Frontal cortex (tissue), 4 donors: ENCODE results near the gene SENP5. TPM values are rescaled to one million over a fixed set of nuclear protein-coding genes. Genes with fewer than 3 reads are reported as not detected.
"Not testable (repeated sequence)": the region's sequence is repeated elsewhere in the genome, so short reads cannot be mapped to it uniquely, and the experiment has no call there.

Experiments
- DNase-seq, 2 donors: peaks; one replicate each; pipeline ENCODE4 v3.0.0; 2012; ENCODE audit warnings: low spot score in 2 of 2
- FAIRE-seq: peaks from 2 replicates; lab custom pipeline; 2012; peaks lifted over from hg19 to GRCh38; lab: Jason Lieb, UNC
- total RNA-seq: library from RNA; depleted of rRNA; stranded (reverse); fragments of >200 nt; gene quantifications from one replicate; pipeline ENCODE4 v1.2.3, GENCODE V29; 2014
- donor health status: control.
- donor health status: control.
- donor health status: control.

SENP5 gene, protein sequence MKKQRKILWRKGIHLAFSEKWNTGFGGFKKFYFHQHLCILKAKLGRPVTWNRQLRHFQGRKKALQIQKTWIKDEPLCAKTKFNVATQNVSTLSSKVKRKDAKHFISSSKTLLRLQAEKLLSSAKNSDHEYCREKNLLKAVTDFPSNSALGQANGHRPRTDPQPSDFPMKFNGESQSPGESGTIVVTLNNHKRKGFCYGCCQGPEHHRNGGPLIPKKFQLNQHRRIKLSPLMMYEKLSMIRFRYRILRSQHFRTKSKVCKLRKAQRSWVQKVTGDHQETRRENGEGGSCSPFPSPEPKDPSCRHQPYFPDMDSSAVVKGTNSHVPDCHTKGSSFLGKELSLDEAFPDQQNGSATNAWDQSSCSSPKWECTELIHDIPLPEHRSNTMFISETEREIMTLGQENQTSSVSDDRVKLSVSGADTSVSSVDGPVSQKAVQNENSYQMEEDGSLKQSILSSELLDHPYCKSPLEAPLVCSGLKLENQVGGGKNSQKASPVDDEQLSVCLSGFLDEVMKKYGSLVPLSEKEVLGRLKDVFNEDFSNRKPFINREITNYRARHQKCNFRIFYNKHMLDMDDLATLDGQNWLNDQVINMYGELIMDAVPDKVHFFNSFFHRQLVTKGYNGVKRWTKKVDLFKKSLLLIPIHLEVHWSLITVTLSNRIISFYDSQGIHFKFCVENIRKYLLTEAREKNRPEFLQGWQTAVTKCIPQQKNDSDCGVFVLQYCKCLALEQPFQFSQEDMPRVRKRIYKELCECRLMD
- total RNA-seq, result 75.0 TPM

DNA sequence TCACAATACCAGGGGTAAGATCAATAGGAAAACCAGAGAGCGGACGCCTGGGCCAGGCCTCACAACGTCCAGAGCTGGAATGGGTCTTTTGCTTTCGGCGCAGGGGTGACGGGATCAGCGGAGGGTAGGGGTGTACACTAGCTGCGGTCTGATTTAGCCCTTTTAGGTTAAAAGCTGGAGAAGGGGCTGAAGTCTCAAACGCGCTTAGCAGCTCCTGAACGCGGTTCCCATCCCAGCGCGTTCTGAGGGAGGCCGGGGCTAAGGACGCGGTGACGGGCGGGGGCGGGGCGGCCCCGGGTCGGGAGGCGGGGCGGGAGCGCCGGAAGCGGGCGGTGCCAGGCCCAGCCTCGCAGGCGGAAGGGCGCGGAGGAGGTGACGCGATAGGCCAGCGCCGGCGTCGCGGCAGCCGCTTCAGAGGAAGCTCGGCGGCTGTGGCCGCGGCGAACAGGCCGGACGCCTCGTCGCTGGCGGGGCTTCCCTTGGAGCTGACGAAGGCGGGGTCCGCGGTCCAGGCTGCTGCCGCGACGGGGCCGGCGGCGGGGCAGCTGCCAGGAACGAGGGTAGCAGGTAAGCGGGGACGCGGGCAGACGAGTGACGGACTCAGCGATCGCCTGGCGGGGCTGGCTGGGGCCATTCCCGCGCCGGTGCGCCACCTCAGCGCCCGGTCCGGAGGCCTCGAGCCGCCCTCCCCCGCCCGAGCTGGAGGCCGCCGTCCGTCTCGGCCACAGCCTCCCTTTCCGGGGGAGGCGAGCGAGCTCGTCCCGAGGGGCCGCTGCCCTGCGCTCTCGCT lies at the start of gene SENP5:
SENP5 (plus strand) TSS at position 414 of the 790 bp plus-strand sequence. CDS start 17,262 bp downstream, outside the sequence.
- DNase-seq (peak; percentile 92 to 93), FAIRE-seq (no peak)

DNA sequence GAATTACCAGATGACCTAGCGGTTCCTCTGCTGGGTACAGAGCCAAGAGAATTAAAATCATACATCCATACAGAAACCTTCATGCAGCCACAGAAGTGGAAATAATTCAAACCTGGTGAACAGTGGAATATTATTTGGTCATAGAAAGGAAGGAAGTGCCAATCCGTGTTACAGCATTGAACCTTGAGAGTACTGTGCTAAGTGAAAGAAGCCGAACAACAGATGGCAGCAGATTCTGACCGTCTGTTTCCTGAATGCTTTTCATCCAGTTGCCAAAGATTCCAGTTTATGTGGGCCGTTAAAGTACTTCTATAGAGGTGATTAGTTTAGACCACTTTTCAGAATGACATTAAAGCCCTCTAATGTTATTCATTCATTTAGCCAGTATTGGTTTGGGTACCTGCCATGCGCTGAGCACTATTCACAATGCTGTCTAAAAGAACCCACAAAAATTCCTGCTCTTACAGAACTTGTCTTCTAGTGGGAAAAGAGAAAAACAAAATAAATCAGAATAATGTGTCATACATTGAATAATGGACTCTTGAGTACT lies 45.8 kb upstream of the SENP5 start:
- DNase-seq (no peak), FAIRE-seq (no peak)

DNA sequence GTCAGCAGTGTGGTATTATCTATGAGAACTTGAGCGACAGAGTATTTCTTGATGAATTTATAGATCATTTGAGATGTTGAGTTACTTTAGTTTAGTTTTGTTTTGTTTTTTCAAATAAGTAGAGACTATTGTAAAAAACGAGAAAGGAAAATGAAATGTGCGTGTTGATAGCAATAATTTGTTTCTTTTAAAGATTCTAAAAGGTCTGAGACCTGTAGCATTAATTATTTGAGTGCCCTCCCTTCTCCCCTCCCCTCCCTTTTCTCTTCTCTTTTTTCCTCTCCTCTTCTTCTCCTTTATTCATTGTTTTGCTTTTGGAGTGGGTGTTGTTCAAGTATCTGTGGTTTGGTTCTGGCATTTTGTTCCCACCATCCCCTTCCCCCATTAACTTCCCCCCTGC lies 38.1 kb upstream of the SENP5 start:
- FAIRE-seq, DNase-seq: not testable (repeated sequence)

DNA sequence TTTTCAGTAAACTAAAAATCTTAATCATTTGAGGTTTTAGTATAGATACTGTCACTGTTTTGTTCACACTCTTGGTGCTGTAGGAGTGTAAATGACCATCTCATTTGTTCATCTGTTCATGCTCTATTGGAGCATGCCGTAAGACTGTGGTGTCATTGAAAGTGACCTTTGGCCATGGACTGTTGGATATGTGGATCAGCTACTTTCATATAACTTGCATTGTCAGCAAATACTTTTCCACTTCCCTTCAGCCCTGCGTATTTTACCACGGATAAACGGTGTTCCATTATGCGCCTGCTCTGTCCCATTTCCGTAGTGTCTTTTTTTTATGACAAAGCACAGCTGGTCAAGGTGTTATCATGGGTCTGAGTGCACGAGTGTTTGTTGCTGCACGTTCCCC lies 32.6 kb upstream of the SENP5 start:
- FAIRE-seq, result no peak
- no peak for DNase-seq

DNA sequence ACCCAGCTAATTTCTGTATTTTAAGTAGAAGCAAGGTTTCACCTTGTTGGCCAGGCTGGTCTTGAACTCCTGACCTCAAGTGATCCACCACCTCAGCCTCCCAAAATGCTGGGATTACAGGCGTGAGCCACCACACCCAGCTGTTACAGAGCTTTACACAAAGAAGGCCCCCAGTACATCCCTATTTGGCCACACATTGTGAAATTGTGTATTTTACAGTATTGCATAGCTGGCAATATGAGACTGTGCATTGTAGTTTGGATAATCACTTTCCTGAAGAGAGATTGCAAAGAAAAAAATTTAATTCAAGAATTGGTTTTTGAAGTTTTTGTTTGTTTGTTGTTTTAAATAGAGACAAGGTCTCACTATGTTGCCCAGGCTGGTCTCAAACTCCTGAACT lies 31.1 kb upstream of the SENP5 start:
- not testable (repeated sequence) for FAIRE-seq, DNase-seq

DNA sequence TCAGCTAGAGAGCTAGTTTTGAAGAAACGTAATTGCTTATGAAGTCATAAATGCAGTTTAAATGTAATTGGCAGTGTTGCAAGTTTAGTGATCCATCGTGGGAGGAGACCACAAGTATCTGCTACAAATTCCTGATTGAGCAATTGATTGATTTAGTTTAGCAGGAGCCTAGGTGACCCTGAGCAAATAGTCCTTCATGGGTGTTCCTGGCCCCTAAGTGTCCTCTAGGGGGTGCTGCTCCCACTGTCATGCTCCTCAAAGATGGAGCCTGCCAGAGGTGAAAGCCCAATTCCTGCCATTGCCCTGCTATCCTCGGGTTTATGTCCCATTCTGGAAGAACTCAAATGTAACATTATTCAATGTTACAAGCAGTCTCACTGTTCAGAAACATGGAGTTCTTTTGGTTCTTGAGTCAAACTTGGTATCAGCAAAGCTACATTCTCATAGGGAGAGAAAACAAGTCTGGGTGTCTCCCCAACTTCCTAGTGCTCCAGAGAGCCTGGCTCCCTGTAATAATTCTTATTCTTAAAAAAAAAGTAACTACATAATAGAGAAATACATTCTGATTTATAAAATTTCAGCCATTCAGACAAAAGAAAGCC lies 29.8 kb upstream of the SENP5 start:
- peak; percentile 27 to 44 for DNase-seq

DNA sequence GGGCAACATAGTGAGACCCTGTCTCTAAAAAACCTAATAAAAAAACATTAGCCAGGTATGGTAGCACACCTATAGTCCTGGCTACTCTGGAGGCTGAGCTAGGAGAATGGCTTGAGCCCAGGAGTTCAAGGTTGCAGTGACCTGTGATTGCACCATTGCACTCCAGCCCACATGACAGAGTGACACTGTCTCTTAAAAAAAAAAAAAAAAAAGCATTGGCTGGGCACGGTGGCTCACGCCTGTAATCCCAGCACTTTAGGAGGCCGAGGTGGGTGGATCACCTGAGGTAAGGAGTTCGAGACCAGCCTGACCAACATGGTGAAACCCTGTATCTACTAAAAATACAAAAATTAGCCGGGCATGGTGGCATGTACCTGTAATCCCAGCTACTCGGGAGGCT lies 28.4 kb upstream of the SENP5 start:
- not testable (repeated sequence) for FAIRE-seq, DNase-seq

More for the DNA sequence above, 29.8 kb upstream of the SENP5 start:
- no peak for FAIRE-seq

DNA sequence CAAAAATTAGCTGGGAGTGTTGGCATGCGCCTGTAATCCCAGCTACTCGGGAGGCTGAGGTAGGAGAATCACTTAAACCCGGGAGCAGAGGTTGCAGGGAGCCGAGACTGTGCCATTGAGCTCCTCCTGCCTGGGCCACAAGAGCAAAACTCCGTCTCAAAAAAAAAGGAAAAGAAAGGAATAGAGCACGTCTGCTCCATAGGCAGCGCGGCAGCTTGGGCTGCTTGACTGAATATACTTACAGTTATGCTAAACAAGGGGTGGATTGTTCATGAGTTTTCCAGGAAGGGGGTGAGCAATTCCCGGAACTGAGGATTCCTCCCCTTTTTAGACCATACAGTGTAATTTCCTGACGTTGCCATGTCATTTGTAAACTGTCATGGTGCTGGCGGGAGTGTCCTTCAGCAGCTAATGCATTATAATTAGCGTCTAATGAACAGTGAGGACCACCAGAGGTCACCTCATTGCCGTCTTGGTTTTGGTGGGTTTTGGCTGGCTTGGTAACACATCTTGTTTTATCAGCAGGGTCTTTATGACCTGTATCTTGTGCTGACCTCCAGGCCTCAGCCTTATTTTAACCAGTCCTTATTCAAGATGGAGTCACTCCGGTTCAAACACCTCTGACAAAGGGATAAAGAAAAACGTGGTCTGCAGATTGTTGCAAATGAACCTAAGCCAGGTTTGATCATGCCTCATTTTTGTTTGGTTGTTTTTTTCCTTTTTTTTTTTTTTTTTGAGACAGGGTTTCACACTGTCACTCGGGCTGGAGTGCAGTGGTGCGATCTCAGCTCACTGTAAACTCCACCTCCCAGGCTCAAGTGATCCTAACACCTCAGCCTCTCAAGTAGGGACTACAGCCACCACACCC lies 24.9 kb upstream of the SENP5 start:
- DNase-seq, result no peak
- no peak for FAIRE-seq

DNA sequence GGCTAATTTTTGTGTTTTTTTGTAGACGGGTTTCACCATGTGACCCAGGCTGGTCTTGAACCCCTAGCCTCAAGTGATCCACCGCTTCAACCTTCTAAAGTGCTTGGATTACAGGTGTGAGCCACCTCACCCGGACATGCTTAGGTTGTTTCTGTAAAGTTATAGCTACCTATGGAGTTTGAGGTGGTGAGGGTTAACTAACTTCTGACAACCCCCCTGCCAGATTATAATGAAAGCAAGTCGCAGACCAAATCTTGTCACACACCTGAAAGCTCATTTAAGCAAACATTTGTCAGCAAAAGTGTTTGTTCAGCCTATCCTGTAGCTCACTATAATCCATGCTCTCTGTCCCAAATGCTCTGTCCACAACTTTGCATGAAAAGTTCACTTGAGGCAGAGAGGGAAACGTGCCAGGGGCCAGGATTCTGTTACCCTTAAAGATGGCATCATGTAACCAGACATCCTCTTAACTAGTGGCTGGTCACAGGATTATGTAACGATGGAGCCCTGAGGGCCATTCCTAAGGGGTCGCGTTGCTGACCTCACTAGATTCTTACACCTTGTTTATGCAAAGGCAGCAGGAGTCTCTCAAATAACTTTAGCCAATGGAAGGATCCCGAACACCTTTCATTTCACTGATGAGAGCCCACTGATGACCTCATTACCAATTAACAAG lies 24.1 kb upstream of the SENP5 start:
- DNase-seq (no peak), FAIRE-seq (no peak)

DNA sequence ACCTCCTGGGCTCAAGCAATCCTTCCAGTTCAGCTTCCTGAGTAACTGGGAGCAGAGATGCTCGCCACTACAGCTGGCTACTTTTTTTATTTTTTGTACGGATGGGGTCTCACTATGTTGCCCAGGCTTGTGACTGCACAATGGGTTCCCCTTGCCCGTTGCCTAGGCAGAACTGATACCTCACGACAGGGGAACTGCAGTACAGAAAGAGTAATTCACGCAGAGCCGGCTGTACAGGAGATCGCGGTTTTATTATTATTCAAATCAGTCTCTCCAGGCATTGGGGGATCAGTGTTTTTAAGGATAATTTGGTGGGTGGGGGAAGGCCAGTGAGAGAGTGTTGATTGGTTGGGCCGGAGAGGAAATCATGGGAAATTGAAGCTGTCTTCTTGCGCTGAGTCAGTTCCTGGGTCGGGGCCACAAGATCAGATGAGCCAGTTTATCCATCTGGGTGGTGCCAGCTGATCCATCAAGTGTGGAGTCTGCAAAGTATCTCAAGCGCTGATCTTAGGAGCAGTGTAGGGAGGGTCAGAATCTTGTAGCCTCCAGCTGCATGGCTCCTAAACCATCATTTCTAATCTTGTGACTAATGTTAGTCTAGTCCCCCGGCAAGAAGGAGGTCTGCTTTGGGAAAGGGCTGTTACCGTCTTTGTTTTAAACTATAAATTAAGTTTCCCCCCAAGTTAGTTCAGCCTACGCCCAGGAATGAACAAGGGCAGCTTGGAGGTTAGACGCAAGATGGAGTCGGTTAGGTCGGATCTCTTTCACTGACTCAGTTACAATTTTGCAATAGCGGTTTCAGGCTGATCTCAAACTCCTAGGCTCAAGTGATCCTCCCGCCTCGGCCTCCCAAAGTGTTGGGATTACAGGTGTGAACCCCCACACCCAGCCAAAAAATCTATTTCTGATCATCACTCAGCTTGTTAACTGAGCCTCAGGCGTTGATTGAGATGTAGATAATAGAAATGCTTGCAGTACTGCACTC lies 23.2 kb upstream of the SENP5 start:
- not testable (repeated sequence) for FAIRE-seq, DNase-seq

DNA sequence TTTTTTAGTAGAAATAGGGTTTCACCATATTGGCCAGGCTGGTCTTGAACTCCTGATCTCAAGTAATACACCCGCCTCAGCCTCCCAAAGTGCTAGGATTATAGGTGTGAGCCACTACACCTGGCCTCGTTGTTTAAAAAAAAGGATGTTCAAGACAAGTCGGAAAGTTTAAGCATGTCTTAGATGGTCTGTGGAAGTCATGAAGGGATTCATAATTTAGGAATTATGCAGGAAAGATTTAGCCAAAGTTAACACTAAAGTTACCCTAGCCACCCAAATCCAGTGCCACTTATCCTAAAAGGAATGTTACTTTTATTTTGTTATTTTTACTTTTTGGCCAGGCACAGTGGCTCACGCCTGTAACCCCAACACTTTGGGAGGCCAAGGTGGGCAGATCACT lies 19.3 kb upstream of the SENP5 start:
- not testable (repeated sequence) for DNase-seq

DNA sequence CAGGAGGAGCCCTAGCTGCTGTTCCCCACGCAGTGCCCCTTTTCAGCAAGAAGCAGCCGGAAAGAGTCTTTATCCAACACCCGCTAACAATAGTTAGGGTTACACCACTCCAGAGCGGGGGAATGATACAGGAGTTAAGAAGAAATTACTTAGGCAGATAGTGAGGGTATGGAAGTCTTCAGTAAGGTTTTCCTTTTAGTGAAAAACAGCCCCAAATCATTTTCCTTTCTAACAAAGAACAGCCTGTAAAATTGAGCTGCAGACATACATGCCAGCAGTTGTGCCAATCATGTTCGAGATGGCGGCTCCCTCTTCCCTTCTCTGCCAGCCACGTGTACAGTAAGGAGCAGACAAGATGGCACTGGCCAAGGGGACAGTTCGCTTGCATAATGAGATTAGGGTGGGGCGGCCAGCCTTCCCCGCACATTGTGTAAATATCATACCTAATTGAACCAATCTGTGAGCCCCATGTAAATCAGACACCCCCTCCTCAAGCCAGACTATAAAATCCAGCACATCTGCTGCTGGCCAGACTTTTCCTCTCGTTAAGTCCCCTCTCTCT lies 18.5 kb upstream of the SENP5 start:
- FAIRE-seq, result no peak
- no peak for DNase-seq

More for the DNA sequence above, 19.3 kb upstream of the SENP5 start:
- FAIRE-seq, result not testable (repeated sequence)

DNA sequence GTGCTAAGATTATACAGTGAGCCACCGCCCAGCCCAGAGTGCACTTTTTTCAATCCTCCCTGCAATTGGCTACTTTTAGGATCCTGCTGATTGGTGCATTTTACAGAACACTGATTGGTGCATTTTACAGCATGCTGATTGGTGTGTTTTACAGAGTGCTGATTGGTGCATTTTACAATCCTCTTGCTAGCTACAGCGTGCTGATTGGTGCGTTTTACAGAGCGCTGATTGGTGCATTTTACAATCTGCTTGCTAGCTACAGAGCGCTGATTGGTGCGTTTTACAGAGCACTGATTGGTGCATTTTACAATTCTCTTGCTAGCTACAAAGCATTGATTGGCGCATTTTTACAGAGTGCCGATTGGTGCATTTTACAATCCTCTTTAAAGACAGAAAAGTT lies 4.7 kb upstream of the SENP5 start:
- not testable (repeated sequence) for DNase-seq, FAIRE-seq

DNA sequence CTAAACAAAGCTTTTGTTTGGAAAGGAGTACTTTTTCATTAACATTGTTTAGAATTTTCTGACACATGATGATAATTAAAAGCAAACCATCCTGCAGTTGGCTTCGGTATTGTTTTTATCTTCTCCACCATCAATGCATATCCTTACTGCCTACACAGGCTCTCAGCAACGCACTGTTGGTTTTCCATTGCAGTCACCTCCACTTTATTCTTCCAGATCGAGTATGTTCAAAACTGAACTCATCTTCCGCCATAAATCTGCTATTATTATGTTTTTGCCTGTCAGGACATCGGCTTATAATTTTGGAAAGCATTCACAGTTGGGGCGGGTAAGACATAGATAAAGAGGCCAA lies 589 bp upstream of the SENP5 start:
- DNase-seq (no peak), FAIRE-seq (no peak)

DNA sequence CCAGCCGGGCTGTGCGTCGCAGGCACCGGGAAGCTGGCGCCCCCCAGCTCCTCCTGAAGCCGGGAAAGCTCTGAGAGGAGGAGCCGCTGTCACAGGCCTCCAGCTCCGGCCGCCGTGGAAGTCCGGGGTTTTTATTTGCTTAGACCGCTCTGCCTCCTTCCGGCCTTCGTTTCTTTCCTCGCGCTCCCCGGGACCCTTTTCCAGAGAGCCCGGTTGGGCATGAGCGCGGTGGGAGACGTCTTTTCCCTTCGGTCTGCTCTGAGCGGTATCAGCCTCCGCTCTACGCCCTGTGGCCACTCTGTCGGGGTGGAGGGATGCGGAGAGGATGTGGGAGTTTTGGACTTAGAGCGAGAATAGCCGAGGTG lies 559 bp downstream of the SENP5 start:
- peak in 1 of 2 donors; percentile 18 for DNase-seq
- no peak for FAIRE-seq

DNA sequence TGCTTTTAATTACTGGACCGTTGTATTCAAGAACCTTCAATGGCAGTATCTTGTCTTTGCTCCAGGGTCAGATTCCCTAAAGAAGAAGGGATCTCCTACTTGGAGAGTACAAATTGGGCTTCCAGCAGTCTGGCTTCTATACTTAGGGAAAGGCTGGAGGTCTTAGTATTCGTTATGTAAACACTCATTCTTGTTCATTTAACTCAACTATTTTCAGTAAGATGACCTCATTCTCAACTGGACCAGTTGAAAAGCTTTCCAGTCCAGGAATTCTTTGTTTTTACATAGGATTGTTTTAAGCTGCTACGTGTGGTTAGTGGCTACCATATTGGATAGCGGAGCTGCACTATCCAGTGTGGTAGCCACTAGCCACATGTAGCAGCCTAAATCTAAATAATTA lies 4.6 kb downstream of the SENP5 start:
- FAIRE-seq (no peak), DNase-seq (no peak)
